Activated T-cell treated with anti-CD3 and anti-CD28 coated beads, Interleukin-2, amount 50 U/mL, for 4 hours (primary cell): Measurements from ENCODE around the gene MAT2A. TPM values are rescaled to one million over a fixed set of nuclear protein-coding genes. Genes with fewer than 3 reads are reported as not detected.

Experiments
- ATAC-seq, 2 donors: fragments of 200-7000 bp; cut with Tn5 transposase; one replicate each; pipeline ENCODE4 v1.10.0; 2021
- DNase-seq: peaks from one replicate; pipeline ENCODE4 v3.0.0-alpha.2; 2020
- H3K27me3 Mint-ChIP-seq: one replicate; pipeline ENCODE4 v1.8.0; 2021; ENCODE audit warnings: low read depth, mixed read lengths
- H3K36me3 Mint-ChIP-seq: one replicate; pipeline ENCODE4 v1.8.0; 2022; ENCODE audit warnings: mixed read lengths; ENCODE audit not compliant: insufficient read depth
- H3K4me1 Mint-ChIP-seq: one replicate; pipeline ENCODE4 v1.8.0; 2021; ENCODE audit warnings: low read depth, mixed read lengths
- H3K4me3 Mint-ChIP-seq: one replicate; pipeline ENCODE4 v1.8.0; 2021; ENCODE audit warnings: mild to moderate bottlenecking, moderate library complexity, mixed read lengths
- H3K9me3 Mint-ChIP-seq: one replicate; pipeline ENCODE4 v1.8.0; 2021; ENCODE audit warnings: mixed read lengths
- total RNA-seq, 3 donors: library from RNA; stranded (reverse); gene quantifications; one replicate each; pipeline ENCODE4 v1.2.1, GENCODE V29; 2021

MAT2A gene
- total RNA-seq, 3 donors from 2014 or later: 399 to 423 (median 404) TPM

DNA sequence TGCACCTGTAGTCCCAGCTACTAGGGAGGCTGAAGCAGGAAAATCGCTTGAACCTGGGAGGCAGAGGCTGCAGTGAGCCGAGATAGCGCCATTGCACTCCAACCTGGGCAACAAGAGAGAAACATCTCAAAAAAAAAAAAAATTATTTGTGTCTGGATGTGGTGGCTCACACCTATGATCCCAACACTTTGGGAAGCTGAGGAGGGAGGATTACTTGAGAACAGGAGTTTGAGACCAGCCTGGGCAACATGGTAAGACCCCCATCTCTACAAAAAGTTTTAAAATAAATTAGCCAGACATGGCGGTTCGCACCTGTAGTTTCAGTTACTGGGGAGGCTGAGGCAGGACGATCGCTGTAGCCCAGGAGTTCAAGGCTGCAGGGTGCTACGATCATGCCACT is 36.8 kb downstream of the MAT2A start:
- no peaks in the 10 kb centered on the region for H3K36me3 Mint-ChIP-seq
- H3K9me3 Mint-ChIP-seq: no peaks in the 10 kb centered on the region
- no peak overlapping the region for H3K4me3 Mint-ChIP-seq
- ATAC-seq: no peak
- H3K27me3 Mint-ChIP-seq: no peaks in the 10 kb centered on the region
- DNase-seq: no peak
- peaks cover 24% of the 10 kb centered on the region for H3K4me1 Mint-ChIP-seq

DNA sequence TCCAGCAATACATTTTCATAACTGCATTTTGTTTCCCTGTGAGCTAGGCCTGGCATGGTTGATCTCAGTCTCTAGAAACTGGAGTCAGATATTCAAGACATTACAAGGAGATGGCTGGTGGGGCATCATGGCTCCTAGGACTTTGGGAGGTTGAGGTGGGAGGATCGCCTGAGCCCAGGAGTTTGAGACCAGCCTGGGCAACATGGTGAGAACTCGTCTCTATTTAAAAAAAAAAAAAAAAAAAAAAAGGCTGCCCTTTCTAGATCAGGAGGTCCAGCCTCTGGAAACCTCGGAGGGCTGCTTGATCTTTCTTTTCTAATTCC is 38.1 kb downstream of the MAT2A start:
- ATAC-seq (no peak), DNase-seq (no peak)
- H3K4me1 Mint-ChIP-seq: peaks cover 28% of the 10 kb centered on the region
- no peaks in the 10 kb centered on the region for H3K9me3 Mint-ChIP-seq
- H3K4me3 Mint-ChIP-seq: peak overlapping the region; percentile 94
- peaks cover 7% of the 10 kb centered on the region for H3K36me3 Mint-ChIP-seq
- no peaks in the 10 kb centered on the region for H3K27me3 Mint-ChIP-seq

DNA sequence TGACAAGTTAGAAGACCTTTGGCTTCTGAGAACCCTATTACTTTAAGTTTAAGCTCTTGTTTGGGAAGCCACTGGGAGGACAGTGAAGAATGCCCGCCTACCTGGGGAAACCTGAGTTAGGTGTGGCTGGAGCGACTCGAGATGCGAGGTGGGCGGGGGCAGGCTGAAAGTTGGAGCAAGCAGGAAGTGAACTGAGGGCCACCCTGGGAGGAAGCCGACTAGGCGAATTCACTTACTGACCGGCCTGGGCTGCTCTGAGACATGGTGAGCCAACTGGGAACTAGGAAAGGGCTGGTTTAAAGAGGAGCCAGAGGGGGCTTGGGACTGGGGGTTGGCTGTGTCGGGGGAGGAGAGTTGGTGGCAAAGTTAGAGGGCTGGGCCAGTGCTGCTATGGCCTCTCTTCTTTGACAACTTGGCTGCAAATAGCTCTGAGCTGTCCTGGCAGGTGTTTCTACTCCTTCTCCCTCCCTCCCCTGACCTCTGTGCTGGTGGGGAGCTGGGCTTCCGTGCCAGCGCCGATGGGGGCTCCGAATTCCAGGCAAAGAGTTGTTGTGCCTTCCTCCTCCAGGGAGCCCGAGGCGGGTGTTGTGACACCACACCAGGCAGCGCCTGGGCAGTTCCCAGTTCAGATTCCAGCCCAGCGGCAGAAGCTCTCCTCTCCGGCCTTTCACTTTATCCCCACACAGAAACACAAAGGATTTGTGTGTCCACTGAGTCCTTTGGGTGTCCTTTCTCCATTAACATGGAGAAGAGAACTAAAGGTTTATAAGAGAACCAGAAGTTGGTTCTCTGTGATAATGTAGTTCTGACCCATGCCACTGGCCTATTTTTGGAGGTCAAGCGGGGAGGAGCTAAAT is 38.6 kb downstream of the MAT2A start, which contains the start of gene VAMP8:
Gene VAMP8, plus strand, starts transcription at position 201 of the 857 bp plus-strand sequence. Its CDS starts 61 bp downstream, at position 262.
- ATAC-seq: peak; percentile 77 to 79
- peaks cover 32% of the 10 kb centered on the region for H3K4me1 Mint-ChIP-seq
- H3K36me3 Mint-ChIP-seq: peaks cover 12% of the 10 kb centered on the region
- no peaks in the 10 kb centered on the region for H3K27me3 Mint-ChIP-seq
- peak; percentile 51 for DNase-seq
- H3K9me3 Mint-ChIP-seq: no peaks in the 10 kb centered on the region
- H3K4me3 Mint-ChIP-seq: peak within 1 kb of the TSS; percentile 94

DNA sequence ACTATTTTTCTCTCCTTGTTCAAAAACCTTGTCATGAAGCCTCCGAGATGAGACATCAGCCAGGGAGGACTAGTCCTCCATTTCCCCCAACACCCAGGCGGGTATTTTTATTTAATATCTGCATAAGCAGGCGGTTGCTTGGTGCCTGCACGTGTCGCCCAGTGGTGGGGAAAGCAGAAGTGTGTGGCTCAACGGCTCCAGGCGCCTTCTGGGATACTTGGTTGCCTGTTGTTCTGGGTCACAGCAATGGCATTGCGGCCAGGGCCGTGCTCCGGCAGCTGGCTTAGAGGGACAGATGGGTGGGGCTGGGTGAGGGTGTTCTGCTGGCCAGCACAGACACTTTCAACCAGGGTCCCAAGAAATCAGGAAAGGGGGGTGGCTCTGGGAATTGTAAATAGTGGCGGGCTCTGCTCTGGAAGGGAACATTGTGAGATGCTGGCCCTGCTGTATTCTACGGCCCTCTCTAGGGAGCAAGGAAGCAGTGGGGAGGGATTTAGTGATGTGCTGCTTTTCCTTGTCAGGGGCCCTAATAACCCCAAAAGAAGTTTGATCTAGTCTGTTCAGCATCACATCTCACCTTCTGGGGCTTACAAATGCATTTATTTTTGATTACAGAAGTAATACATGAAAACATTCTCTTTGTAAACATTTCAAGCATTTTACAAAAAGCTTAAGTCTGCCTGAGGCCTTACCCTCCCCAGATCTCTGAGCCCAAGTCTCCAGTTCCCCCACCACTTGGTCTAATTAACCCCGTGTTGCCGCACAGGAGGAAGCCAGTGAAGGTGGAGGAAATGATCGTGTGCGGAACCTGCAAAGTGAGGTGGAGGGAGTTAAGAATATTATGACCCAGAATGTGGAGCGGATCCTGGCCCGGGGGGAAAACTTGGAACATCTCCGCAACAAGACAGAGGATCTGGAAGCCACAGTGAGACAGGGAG is 39.5 kb downstream of the MAT2A start:
- peaks cover 37% of the 10 kb centered on the region for H3K4me1 Mint-ChIP-seq
- peak overlapping the region; percentile 94 for H3K4me3 Mint-ChIP-seq
- H3K9me3 Mint-ChIP-seq: no peaks in the 10 kb centered on the region
- DNase-seq (no peak), ATAC-seq (peak; percentile 54 to 57)
- no peaks in the 10 kb centered on the region for H3K27me3 Mint-ChIP-seq
- H3K36me3 Mint-ChIP-seq: peaks cover 12% of the 10 kb centered on the region

DNA sequence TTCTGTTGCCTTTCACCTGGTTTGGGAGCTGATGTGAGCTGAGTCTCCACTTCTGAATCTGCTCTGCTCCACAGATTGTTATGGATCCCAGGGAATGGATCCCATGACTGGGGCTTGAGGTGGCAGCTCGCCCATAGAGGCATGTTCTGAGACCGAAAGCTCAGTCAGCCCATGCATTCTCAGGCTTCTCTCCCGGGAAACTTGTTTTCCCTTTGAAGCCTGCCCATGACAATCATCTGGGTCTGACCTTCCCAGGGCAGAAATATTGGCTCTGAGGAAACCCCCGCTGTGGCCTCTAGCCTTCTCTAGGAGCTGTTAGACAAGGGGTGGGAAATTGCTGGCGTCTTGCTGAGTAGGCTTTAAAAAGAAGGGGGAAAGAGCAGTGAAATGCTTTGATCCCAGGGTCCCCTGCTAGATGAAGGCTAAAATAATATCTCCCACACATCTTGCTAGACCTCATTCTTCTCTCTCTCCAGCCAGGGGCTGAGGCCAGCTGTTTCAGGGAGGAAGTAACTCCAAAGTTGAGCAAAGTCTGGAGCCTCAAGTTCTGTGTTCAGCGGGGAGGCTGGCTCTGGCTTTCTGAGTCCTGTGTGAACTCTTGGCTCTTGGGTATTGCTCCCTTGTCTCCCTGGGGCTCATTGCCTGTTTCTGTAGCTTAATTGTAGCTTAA is 40.4 kb downstream of the MAT2A start:
- ATAC-seq: no peak
- H3K4me3 Mint-ChIP-seq: peak overlapping the region; percentile 94
- peaks cover 43% of the 10 kb centered on the region for H3K4me1 Mint-ChIP-seq
- DNase-seq: no peak
- peaks cover 12% of the 10 kb centered on the region for H3K36me3 Mint-ChIP-seq
- H3K27me3 Mint-ChIP-seq: no peaks in the 10 kb centered on the region
- no peaks in the 10 kb centered on the region for H3K9me3 Mint-ChIP-seq

DNA sequence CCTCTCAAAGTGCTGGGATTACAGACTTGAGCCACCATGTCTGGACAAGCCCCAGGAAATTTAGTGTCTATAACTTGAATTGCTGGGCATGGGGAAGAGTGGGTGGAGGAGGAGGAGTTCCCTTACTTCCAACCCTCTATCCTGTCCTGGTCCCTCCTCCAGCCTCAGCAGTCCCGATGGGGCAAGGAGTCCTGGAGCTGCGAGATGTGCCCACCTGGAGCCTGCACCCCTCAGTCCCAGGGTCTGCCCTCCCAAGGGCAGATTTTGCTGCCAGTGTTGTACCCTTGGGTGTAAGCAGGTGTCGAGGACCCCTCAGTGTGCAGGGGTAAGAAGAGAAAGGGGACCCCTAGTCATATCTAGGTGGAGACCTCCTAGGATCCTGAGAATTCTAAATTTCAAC is 41.2 kb downstream of the MAT2A start:
- Mint-ChIP-seq H3K36me3 (peaks cover 12% of the 10 kb centered on the region), H3K4me3 (no peak overlapping the region), H3K27me3 (no peaks in the 10 kb centered on the region), H3K4me1 (peaks cover 48% of the 10 kb centered on the region), H3K9me3 (no peaks in the 10 kb centered on the region)
- no peak for ATAC-seq
- DNase-seq: no peak

DNA sequence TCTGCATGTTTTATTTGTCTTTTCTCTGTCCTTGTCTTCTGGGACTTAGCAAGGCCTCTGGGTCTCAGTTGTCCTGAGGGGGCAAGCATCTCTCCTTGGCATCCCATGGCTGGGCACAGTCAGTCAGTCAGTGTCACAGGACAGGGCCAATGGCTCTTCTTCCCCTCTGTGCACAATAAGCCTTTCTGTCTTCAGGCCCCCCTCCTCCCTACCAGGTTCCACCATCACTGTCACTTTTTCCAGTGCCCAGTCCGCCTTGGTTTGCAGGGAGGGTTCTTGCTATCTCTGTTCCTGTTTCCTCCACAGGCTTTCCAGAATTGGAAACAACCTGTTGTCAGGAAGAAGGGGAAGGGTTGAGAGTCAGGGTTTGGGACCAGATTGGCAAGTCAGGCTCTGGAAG is 43.5 kb downstream of the MAT2A start:
- Mint-ChIP-seq H3K4me1 (peaks cover 61% of the 10 kb centered on the region), H3K9me3 (no peaks in the 10 kb centered on the region), H3K4me3 (peak overlapping the region; percentile 24), H3K27me3 (no peaks in the 10 kb centered on the region), H3K36me3 (peaks cover 12% of the 10 kb centered on the region)
- no peak for DNase-seq
- ATAC-seq: no peak

DNA sequence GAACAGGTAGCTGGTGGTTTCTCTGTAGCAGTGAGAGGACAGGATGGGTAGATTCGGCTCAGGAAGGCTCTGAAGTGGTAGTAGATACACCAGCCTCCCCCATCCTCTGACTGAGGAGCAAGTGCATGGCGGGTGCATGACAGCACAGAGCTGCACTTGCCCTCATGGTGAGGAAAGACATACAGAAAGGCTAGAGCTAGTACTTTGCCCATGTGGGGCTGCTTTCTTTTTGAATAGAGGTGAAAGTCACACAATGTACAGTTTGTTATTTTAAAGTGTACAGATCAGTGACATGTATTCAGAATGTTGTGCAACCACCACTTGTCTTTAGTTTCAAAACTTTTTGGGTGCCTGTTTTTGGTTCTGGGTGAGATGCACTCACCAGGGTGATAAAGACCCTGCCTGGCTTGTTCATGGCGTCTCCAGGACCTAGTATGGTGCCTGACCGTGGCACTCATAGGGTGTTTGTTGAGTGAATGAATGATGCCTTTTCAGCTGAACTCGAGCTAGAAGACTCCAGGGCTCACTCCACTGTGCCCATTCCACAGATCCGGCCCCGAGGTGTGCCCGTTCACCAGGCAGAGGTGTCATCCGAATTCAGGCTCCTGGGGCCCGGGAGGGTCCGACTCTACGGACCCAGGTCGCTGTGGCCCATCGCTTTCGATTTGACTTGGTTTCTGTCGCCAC is 44.8 kb downstream of the MAT2A start:
- H3K27me3 Mint-ChIP-seq: no peaks in the 10 kb centered on the region
- peaks cover 60% of the 10 kb centered on the region for H3K4me1 Mint-ChIP-seq
- DNase-seq (no peak), ATAC-seq (peak; percentile 51 to 57)
- H3K9me3 Mint-ChIP-seq: no peaks in the 10 kb centered on the region
- peak overlapping the region; percentile 83 for H3K4me3 Mint-ChIP-seq
- H3K36me3 Mint-ChIP-seq: peaks cover 12% of the 10 kb centered on the region

DNA sequence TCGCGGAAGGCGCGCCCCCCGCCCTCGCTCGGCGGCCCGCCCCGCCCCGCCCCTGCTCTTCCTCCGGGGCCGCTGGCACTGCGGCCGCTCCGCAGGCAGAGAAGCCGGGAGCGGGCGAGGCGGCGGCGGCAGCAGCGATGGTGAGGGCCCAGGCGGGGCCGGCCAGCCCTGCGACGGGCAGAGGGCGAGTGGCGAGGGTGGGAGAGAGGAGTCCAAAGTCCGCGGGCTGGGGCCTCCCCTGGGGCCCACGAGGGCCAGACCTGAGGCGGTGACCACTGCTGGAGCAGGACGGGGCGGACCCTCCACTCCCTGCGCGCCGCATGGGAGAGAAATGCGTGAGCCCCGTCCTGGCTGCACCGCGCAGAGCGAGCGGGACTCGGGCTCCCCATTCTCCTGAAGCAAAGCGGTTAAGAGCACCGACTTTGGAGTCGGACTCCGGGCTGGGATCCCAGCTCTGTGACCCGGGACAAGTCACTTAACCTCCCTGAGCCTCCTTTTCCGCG is 45.4 kb downstream of the MAT2A start, which contains the start of gene VAMP5:
Gene VAMP5, plus strand, starts transcription at position 78 of the 503 bp plus-strand sequence. Its CDS starts 60 bp downstream, at position 138.
- Mint-ChIP-seq H3K4me3 (peak within 1 kb of the TSS; percentile 84), H3K27me3 (no peaks in the 10 kb centered on the region), H3K4me1 (peaks cover 54% of the 10 kb centered on the region), H3K9me3 (no peaks in the 10 kb centered on the region), H3K36me3 (peaks cover 12% of the 10 kb centered on the region)
- ATAC-seq: peak; percentile 59 to 61
- DNase-seq: peak; percentile 30

DNA sequence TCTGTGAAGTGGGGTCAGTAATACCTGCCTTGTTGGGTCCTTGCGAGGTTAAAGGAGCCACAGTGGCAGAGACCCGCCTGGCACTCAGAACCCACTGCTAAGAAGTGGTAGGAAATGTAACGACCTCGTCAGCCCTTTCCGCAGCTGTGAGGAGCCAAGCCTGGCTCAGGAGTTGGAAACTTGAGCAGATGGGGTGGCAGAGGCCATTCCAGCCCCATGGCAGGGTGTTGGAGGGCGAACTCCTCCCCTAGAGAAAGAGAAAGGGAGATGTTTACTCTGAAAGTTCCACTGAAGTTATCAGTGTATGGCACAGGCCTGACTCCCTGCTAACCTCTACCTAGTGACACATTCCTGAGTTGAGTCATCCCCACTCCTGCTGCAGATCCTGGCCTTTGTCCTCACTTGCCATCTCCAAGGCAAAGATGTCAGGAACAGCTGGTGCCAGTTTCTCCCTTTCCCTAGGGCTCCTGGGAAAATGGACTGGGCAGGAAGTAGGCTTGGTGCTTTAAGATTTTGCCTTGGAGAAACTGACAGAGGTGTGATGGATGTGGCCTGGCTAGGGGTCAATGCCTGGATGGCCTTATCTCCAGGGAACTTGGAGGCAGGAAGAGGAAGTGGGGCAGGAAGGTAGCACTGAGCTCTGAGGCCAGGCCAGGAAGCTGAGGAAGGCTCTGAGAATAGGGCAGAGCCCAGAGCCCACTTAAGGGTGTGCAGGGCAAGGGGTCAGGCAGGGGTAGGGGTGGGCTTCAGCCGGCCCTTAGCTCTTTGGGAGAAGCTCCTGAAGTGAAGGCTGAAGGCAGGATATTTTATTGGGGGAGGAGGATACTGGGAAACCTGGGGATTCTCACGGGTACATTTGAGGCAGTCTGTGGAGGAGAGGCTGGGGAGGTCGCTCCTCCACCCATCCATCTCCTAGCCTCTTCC is 46.2 kb downstream of the MAT2A start:
- Mint-ChIP-seq H3K36me3 (peaks cover 12% of the 10 kb centered on the region), H3K4me3 (peak overlapping the region; percentile 84), H3K4me1 (peaks cover 49% of the 10 kb centered on the region), H3K9me3 (no peaks in the 10 kb centered on the region), H3K27me3 (no peaks in the 10 kb centered on the region)
- ATAC-seq (peak; percentile 79 to 82), DNase-seq (no peak)

DNA sequence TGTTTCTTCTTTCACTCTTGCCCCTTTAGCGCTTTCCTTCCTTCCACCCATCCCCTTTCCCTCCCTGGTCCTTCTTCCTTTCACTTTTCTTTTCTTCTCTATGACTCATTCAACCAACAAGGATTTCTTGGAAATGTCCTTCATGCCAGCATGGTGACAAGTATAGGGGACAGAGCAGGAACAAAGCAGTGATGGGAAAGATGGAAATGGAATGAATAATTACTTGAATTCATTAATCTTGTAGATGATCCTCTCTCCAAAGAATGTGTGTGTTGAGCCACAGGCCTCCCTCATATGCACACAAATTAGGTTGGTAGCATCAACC is 46.8 kb downstream of the MAT2A start:
- H3K4me1 Mint-ChIP-seq: peaks cover 48% of the 10 kb centered on the region
- H3K9me3 Mint-ChIP-seq: no peaks in the 10 kb centered on the region
- no peak for ATAC-seq
- H3K36me3 Mint-ChIP-seq: peaks cover 12% of the 10 kb centered on the region
- H3K27me3 Mint-ChIP-seq: no peaks in the 10 kb centered on the region
- H3K4me3 Mint-ChIP-seq: peak overlapping the region; percentile 84
- no peak for DNase-seq

DNA sequence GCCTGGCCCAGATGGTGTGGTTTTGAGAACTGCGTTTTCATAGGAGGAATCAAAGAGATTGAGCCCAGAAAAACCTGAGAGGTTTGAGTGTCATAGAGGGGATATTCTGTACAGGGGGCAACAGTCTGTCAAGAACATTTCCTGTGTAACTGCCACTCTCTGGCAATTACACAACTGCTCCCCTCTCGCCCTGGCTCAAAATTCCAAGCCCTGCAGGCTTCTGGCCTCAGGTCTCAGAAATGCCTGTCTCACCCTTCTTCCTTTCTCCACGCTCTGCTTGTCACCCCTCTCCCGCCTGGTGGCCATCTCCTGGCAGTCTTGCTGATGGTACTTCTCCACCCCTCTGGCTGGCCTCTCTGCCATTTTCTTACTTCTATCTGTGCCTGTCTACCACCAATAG is 49.3 kb downstream of the MAT2A start:
- H3K9me3 Mint-ChIP-seq: no peaks in the 10 kb centered on the region
- peaks cover 38% of the 10 kb centered on the region for H3K4me1 Mint-ChIP-seq
- no peak overlapping the region for H3K4me3 Mint-ChIP-seq
- ATAC-seq (no peak), DNase-seq (no peak)
- no peaks in the 10 kb centered on the region for H3K27me3 Mint-ChIP-seq
- no peaks in the 10 kb centered on the region for H3K36me3 Mint-ChIP-seq

DNA sequence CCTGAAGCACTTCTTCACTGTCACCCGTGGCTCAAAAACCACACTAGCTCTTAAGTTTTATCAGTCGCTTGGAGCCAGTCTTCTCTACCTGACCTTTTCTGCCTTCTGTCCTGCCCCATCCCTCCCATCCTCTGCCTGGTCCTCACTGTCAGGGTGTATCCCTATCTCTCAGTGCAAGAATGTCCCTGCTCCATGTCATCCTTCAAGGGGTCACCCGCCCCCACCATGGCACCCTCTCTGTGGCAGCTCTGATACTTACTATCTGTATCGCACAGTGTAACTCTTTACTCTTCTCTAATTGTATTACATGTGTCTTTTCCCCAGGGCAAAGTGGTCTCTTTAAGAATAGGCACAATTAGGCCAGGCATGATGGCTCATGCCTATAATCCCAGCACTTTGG is 49.7 kb downstream of the MAT2A start:
- ATAC-seq (no peak), DNase-seq (no peak)
- Mint-ChIP-seq H3K9me3 (no peaks in the 10 kb centered on the region), H3K4me3 (no peak overlapping the region), H3K4me1 (peaks cover 34% of the 10 kb centered on the region), H3K36me3 (no peaks in the 10 kb centered on the region), H3K27me3 (no peaks in the 10 kb centered on the region)
